SU-DHL-6 (cell line): Measurements from ENCODE around the gene EBP.

Experiments used
- H2AFZ ChIP-seq: fragments of 200-600 bp; sonication (generic); 2 replicates; pipeline ENCODE4 v1.6.1; 2014; ENCODE audit warnings: low read depth, mild to moderate bottlenecking, moderate library complexity, mixed read lengths, antibody characterized with exemption, low read length; ENCODE audit not compliant: severe bottlenecking
- H3F3A ChIP-seq: fragments of 200-600 bp; shearing (Covaris generic); 2 replicates; pipeline ENCODE4 v1.6.0; 2016; ENCODE audit warnings: antibody characterized with exemption, mild to moderate bottlenecking; ENCODE audit not compliant: insufficient read depth
- H3K27ac ChIP-seq: fragments of 200-600 bp; sonication (generic); 2 replicates; pipeline ENCODE4 v1.5.1; 2016; ENCODE audit warnings: low read depth, mild to moderate bottlenecking, low read length, moderate library complexity, mixed read lengths
- H3K27me3 ChIP-seq: fragments of 200-600 bp; sonication (generic), shearing (Covaris generic); 2 replicates; pipeline ENCODE4 v1.6.0; 2014; ENCODE audit warnings: mild to moderate bottlenecking, low read length
- H3K36me3 ChIP-seq: fragments of 200-600 bp; sonication (generic); 2 replicates; pipeline ENCODE4 v1.6.1; 2014; ENCODE audit warnings: mild to moderate bottlenecking, low read length, mixed read lengths
- H3K4me2 ChIP-seq: fragments of 300-600, 200-600 bp; shearing (Covaris generic), sonication (generic); 2 replicates; pipeline ENCODE4 v1.6.0; 2014; ENCODE audit warnings: low read length, low read depth, mild to moderate bottlenecking; ENCODE audit not compliant: poor library complexity, severe bottlenecking
- H3K4me3 ChIP-seq: fragments of 200-600 bp; sonication (generic); 2 replicates; pipeline ENCODE4 v1.5.1; 2014; ENCODE audit warnings: antibody characterized with exemption, low read length, mild to moderate bottlenecking, mixed read lengths; ENCODE audit not compliant: insufficient read depth, poor library complexity, severe bottlenecking
- H3K79me2 ChIP-seq: fragments of 200-600 bp; sonication (generic); 2 replicates; pipeline ENCODE4 v1.6.1; 2014; ENCODE audit warnings: mild to moderate bottlenecking, low read length, moderate library complexity; ENCODE audit not compliant: insufficient read depth
- H3K9ac ChIP-seq: fragments of 200-600 bp; sonication (generic); 2 replicates; pipeline ENCODE4 v1.7.0; 2014; ENCODE audit warnings: mild to moderate bottlenecking, low read length
- H3K9me2 ChIP-seq: fragments of 200-600 bp; sonication (generic); replicated peaks from 2 replicates; pipeline ENCODE4 v1.6.1; 2014; ENCODE audit warnings: low read length; ENCODE audit not compliant: insufficient read depth
- H3K9me3 ChIP-seq: fragments of 200-600 bp; sonication (generic); 2 replicates; pipeline ENCODE4 v1.6.1; 2014; ENCODE audit warnings: low read length, mixed read lengths; ENCODE audit not compliant: insufficient read depth
- H4K20me1 ChIP-seq: fragments of 200-600 bp; sonication (generic); 2 replicates; pipeline ENCODE4 v1.6.1; 2014; ENCODE audit warnings: low read depth, mild to moderate bottlenecking, antibody characterized with exemption, low read length, moderate library complexity, mixed read lengths
- CTCF ChIP-seq: fragments of 200-600 bp; sonication (generic); IDR thresholded peaks from one replicate; pipeline ENCODE4 v1.5.1; 2017; ENCODE audit warnings: antibody characterized with exemption, mild to moderate bottlenecking, low read length, moderate library complexity; ENCODE audit not compliant: insufficient read depth, poor library complexity, severe bottlenecking
- EZH2phosphoT487 ChIP-seq: fragments of 200-600 bp; sonication (generic), shearing (Covaris generic); conservative IDR thresholded peaks from 2 replicates; pipeline ENCODE4 v1.6.1; 2018; ENCODE audit warnings: mild to moderate bottlenecking, antibody characterized with exemption, low read length, moderate library complexity, mixed read lengths

Gene EBP

GRCh38 chrX:48505481-48505880 lies 16.1 kb upstream of the EBP start:
- H3K36me3 ChIP-seq, result no peaks in the 10 kb centered on the region
- TF ChIP-seq CTCF (no peak), EZH2phosphoT487 (no peak)
- H3K9me2 ChIP-seq, result no peaks in the 10 kb centered on the region
- no peaks in the 10 kb centered on the region for H3K79me2 ChIP-seq
- H3K9me3 ChIP-seq, result no peaks in the 10 kb centered on the region
- H4K20me1 ChIP-seq, result no peaks in the 10 kb centered on the region
- H3K4me2 ChIP-seq, result no peak overlapping the region
- no peak overlapping the region for H3K9ac ChIP-seq
- no peaks in the 10 kb centered on the region; the same call in 1 of the 2 replicates for H3F3A ChIP-seq
- no peak overlapping the region for H3K27ac ChIP-seq
- no peak overlapping the region for H2AFZ ChIP-seq
- no peaks in the 10 kb centered on the region for H3K27me3 ChIP-seq
- no peak overlapping the region for H3K4me3 ChIP-seq

DNA sequence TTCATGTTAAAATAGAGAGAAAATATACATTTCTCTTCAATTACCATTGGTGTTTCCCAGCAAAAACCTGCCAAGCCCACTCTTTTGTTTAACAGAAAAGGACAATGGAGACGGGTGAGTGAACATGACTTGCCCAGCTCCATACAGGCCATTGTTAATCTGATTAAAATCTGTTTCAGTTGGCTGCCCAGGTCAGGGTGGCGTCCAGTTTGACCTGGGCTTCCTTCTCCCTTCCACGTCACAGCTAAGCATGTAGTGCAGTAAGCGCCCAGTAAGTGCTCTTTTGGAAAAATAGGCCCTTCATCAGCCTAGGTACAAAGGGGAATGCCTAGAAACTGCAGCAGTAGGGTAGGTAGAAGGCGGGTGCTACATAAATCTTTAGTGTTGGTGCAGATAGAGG lies 14.4 kb upstream of the EBP start:
- H3K36me3 ChIP-seq, result no peaks in the 10 kb centered on the region
- no peak overlapping the region for H2AFZ ChIP-seq
- H3K4me2 ChIP-seq, result no peak overlapping the region
- no peaks in the 10 kb centered on the region for H3K79me2 ChIP-seq
- H3F3A ChIP-seq, result no peaks in the 10 kb centered on the region; the same call in 1 of the 2 replicates
- TF ChIP-seq EZH2phosphoT487 (no peak), CTCF (no peak)
- H3K9me2 ChIP-seq, result no peaks in the 10 kb centered on the region
- H3K4me3 ChIP-seq, result no peak overlapping the region
- H3K9me3 ChIP-seq, result no peaks in the 10 kb centered on the region
- H3K27me3 ChIP-seq, result no peaks in the 10 kb centered on the region
- no peaks in the 10 kb centered on the region for H4K20me1 ChIP-seq
- no peak overlapping the region for H3K27ac ChIP-seq
- no peak overlapping the region for H3K9ac ChIP-seq

- Histone ChIP-seq H2AFZ (peak within 1 kb of the TSS; percentile 91), H3K36me3 (no peaks in the 10 kb centered on the region), H3K9me2 (no peaks in the 10 kb centered on the region)
Measured at GRCh38 chrX:48508400-48509244, 13.0 kb upstream of the EBP start, which contains the start of gene PORCN. Gene PORCN (plus strand): TSS chrX:48508992. CDS start chrX:48509821, 829 bp downstream.

More at GRCh38 chrX:48508400-48509244, 13.0 kb upstream of the EBP start, which contains the start of gene PORCN:
- Histone ChIP-seq H3K9me3 (no peaks in the 10 kb centered on the region), H3K4me3 (peak within 1 kb of the TSS; percentile 71), H3K27ac (peak within 1 kb of the TSS; percentile 49; the same call in 1 of the 2 replicates), H3K9ac (peak within 1 kb of the TSS; percentile 81), H4K20me1 (no peaks in the 10 kb centered on the region), H3F3A (no peaks in the 10 kb centered on the region; the same call in 1 of the 2 replicates), H3K79me2 (no peaks in the 10 kb centered on the region), H3K4me2 (peak within 1 kb of the TSS; percentile 66), H3K27me3 (no peaks in the 10 kb centered on the region)
- TF ChIP-seq EZH2phosphoT487 (no peak), CTCF (no peak)
